Esophagus squamous epithelium (tissue), 4 donors: ENCODE measurements around the gene SH2D7.

Experiments
- CTCF ChIP-seq, 6 experiments: fragments of 450-650 bp in 4 of 6; fragments of 200-600 bp in 2 of 6; sonication (generic) in 2 of 6; IDR thresholded peaks; one replicate each; pipeline ENCODE4 v1.5.1; 2016 to 2019; ENCODE audit warnings: antibody characterized with exemption in 6 of 6, mild to moderate bottlenecking in 4 of 6, moderate library complexity in 4 of 6
- POLR2A ChIP-seq, 4 donors: fragments of 450-650 bp; IDR thresholded peaks; one replicate each; pipeline ENCODE4 v1.6.1; 2017; ENCODE audit warnings: antibody characterized with exemption in 4 of 4, mild to moderate bottlenecking in 4 of 4, moderate library complexity in 3 of 4

DNA sequence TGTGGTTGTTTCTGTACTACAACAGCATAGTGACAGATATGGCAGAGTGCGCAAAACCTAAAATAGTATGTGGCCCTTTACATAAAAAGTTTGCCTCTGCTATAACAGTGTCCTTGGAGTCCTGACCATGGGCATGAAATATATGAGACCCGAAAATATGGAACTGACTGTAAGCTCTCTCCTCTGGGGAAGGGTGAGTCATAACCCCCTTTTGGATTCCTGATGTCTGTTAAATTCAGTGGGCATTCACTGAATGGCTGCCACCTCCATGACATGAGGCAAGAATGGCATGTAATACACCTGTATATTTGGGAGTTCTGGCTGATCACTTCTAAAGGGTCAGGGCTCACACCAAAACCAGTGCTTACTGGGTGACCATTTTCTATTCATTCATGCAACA, 21.0 kb upstream of the SH2D7 start:
- TF ChIP-seq CTCF (IDR thresholded peaks at IDR 0.05) (no peak), POLR2A (IDR thresholded peaks at IDR 0.05) (no peak)
